OCI-LY3 (cell line): ENCODE measurements around the gene SFT2D1.

Source experiments
- H2AFZ ChIP-seq: fragments of 200-600, 300-600 bp; shearing (Covaris generic); 2 replicates; pipeline ENCODE4 v1.6.0; 2014; ENCODE audit warnings: antibody characterized with exemption, low read depth, low read length
- H3K27ac ChIP-seq: fragments of 200-600, 300-600 bp; sonication (generic); 2 replicates; pipeline ENCODE4 v1.5.1; 2014; ENCODE audit warnings: mild to moderate bottlenecking, low read length, moderate library complexity, mixed read lengths
- H3K27me3 ChIP-seq: fragments of 200-600, 300-600 bp; sonication (generic); 2 replicates; pipeline ENCODE4 v1.6.1; 2014; ENCODE audit warnings: low read depth, low read length, mixed read lengths
- H3K36me3 ChIP-seq: fragments of 200-600, 300-600 bp; sonication (generic); replicated peaks from 2 replicates; pipeline ENCODE3; 2014; ENCODE audit warnings: low read depth, low read length, mixed read lengths
- H3K4me1 ChIP-seq: fragments of 300-600, 200-600 bp; sonication (generic); 2 replicates; pipeline ENCODE4 v1.6.1; 2014; ENCODE audit warnings: low read length, mixed read lengths
- H3K4me2 ChIP-seq: fragments of 200-600, 300-600 bp; sonication (generic); 2 replicates; pipeline ENCODE4 v1.6.1; 2014; ENCODE audit warnings: low read length, mixed read lengths
- H3K4me3 ChIP-seq: fragments of 300-600, 200-600 bp; sonication (generic); 2 replicates; pipeline ENCODE4 v1.5.1; 2014; ENCODE audit warnings: antibody characterized with exemption, mild to moderate bottlenecking, low read length, moderate library complexity
- H3K79me2 ChIP-seq: fragments of 300-600, 200-600 bp; shearing (Covaris generic); 2 replicates; pipeline ENCODE4 v1.6.1; 2014; ENCODE audit warnings: mild to moderate bottlenecking, low read length, mixed read lengths
- H3K9ac ChIP-seq: fragments of 300-600, 200-600 bp; shearing (Covaris generic); 2 replicates; pipeline ENCODE4 v1.6.0; 2014; ENCODE audit warnings: mild to moderate bottlenecking, low read length, moderate library complexity
- H3K9me3 ChIP-seq: fragments of 200-600, 300-600 bp; shearing (Covaris generic); 2 replicates; pipeline ENCODE4 v1.6.1; 2014; ENCODE audit warnings: low read length, mixed read lengths; ENCODE audit not compliant: insufficient read depth
- H4K20me1 ChIP-seq: fragments of 200-600, 300-600 bp; sonication (generic); 2 replicates; pipeline ENCODE4 v1.6.1; 2016; ENCODE audit warnings: low read length, mixed read lengths; ENCODE audit not compliant: insufficient read depth
- CTCF ChIP-seq: fragments of 200-600, 300-600 bp; sonication (generic); IDR thresholded peaks from 2 replicates; pipeline ENCODE4 v1.5.1; 2014; ENCODE audit warnings: antibody characterized with exemption, low read length, low read depth
- EZH2phosphoT487 ChIP-seq: fragments of 200-600 bp; shearing (Covaris generic); IDR thresholded peaks from 2 replicates; pipeline ENCODE4 v1.6.1; 2018; ENCODE audit warnings: antibody characterized with exemption, mixed run types, low read depth

Gene SFT2D1

DNA sequence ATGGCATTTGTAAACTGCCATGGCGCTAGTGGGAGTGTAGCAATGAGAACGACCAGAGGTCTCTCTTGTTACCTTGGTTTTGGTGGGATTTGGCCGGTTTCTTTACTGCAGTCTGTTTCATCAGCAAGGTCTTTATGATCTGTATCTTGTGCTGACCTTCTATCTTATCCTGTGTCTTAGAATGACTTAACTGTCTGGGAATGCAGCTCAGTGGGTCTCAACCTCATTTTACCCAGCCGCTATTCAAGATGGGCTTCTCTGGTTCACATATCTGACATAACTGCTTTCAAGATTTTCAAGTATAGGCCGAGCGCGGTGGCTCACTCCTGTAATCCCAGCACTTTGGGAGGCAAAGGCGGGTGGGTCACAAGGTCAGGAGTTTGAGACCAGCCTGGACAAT is 1.9 kb upstream of the SFT2D1 start:
- Histone ChIP-seq H3K4me1 (peaks cover 9% of the 10 kb centered on the region), H3K9ac (no peak overlapping the region), H3K79me2 (peaks cover 38% of the 10 kb centered on the region), H3K27me3 (no peaks in the 10 kb centered on the region), H3K4me2 (no peak overlapping the region), H4K20me1 (peaks cover 9% of the 10 kb centered on the region), H3K9me3 (no peaks in the 10 kb centered on the region), H3K27ac (no peak overlapping the region), H3K4me3 (no peak overlapping the region), H3K36me3 (no peaks in the 10 kb centered on the region), H2AFZ (no peak overlapping the region)
- no peak for TF ChIP-seq EZH2phosphoT487
- TF ChIP-seq CTCF: no peak

GRCh38 chr6:166343150-166343487 is 774 bp upstream of the SFT2D1 start:
- H3K4me3 ChIP-seq: peak overlapping the region; percentile 100
- no peaks in the 10 kb centered on the region for H3K9me3 ChIP-seq
- peak overlapping the region; percentile 69 for H3K27ac ChIP-seq
- H3K9ac ChIP-seq: peak overlapping the region; percentile 97
- no peaks in the 10 kb centered on the region for H3K27me3 ChIP-seq
- peaks cover 9% of the 10 kb centered on the region for H3K4me1 ChIP-seq
- peaks cover 12% of the 10 kb centered on the region for H4K20me1 ChIP-seq
- no peaks in the 10 kb centered on the region for H3K36me3 ChIP-seq
- H3K4me2 ChIP-seq: peak overlapping the region; percentile 94
- H3K79me2 ChIP-seq: peaks cover 49% of the 10 kb centered on the region
- peak overlapping the region; percentile 29 for H2AFZ ChIP-seq
- no peak for TF ChIP-seq EZH2phosphoT487
- TF ChIP-seq CTCF: no peak

- Histone ChIP-seq H3K27ac (peak overlapping the region; percentile 53), H2AFZ (no peak overlapping the region)
Observed at GRCh38 chr6:166341977-166342348, 382 bp downstream of the SFT2D1 start.

DNA sequence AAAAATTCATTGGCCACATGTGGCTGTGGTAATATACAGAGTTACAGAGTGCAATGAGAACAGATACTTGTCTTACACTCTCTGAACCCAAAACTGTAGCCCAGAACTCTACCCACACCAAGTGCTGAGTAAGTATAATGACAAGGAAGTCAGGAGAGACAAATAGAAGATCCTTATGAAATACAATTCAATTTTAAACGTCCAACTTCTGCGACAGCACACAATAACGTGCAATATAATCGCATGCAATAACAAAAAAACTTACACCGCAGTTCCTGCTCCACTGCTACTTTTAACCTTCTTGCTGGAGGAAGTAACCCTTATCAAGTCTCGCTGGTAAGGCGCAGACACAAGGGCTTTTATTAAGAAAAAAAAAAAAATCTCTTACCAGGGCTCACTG is 881 bp downstream of the SFT2D1 start:
- H3K9me3 ChIP-seq: no peaks in the 10 kb centered on the region
- peak overlapping the region; percentile 97 for H3K9ac ChIP-seq
- no peak for TF ChIP-seq CTCF
- no peak for TF ChIP-seq EZH2phosphoT487
- peak overlapping the region; percentile 100 for H3K4me3 ChIP-seq
- peaks cover 65% of the 10 kb centered on the region for H3K79me2 ChIP-seq
- H4K20me1 ChIP-seq: peaks cover 12% of the 10 kb centered on the region
- H3K4me2 ChIP-seq: peak overlapping the region; percentile 85
- H3K36me3 ChIP-seq: peaks cover 2% of the 10 kb centered on the region
- H3K4me1 ChIP-seq: peaks cover 16% of the 10 kb centered on the region
- H3K27me3 ChIP-seq: no peaks in the 10 kb centered on the region
- no peak overlapping the region for H2AFZ ChIP-seq
- no peak overlapping the region for H3K27ac ChIP-seq

More at GRCh38 chr6:166341977-166342348, 382 bp downstream of the SFT2D1 start:
- Histone ChIP-seq H3K4me2 (peak overlapping the region; percentile 85), H3K36me3 (no peaks in the 10 kb centered on the region), H3K9ac (peak overlapping the region; percentile 97), H3K79me2 (peaks cover 60% of the 10 kb centered on the region), H4K20me1 (peaks cover 12% of the 10 kb centered on the region), H3K4me3 (peak overlapping the region; percentile 100), H3K27me3 (no peaks in the 10 kb centered on the region), H3K4me1 (peaks cover 11% of the 10 kb centered on the region), H3K9me3 (no peaks in the 10 kb centered on the region)
- TF ChIP-seq EZH2phosphoT487 (no peak), CTCF (no peak)
